GM12875 (cell line): Measurements from ENCODE around the gene PTPRD.

Experiments used
- H3K4me3 ChIP-seq: one replicate; pipeline ENCODE4 v1.5.1; 2011; ENCODE audit warnings: low read depth, low read length, control low read depth
- TF ChIP-seq, protein P1 (sequence below): IDR thresholded peaks from 2 replicates; pipeline ENCODE4 v1.5.1; 2011; ENCODE audit warnings: low read depth, mild to moderate bottlenecking, control low read depth, inconsistent platforms, low read length, moderate library complexity, borderline replicate concordance; ENCODE audit not compliant: insufficient read depth

Gene PTPRD

DNA sequence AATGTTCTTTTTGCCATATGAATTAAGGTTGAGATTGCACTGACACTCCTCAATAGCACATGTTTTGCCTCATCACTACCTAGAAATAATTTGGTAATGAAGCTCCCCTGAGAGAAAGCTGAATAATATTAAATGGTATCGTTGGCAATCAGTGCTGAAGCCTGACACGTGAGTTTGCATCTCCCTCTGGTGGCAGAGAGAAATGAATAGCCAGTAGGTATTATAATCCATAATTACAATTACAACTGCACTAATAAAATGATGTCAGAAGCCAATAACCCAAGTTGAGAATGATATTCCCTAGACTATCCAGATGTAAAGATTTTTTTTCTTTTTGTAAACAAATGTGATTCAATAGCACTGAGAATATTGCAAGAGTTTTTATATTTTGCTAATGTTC, 700.3 kb downstream of the PTPRD start:
- TF ChIP-seq, protein P1, sequence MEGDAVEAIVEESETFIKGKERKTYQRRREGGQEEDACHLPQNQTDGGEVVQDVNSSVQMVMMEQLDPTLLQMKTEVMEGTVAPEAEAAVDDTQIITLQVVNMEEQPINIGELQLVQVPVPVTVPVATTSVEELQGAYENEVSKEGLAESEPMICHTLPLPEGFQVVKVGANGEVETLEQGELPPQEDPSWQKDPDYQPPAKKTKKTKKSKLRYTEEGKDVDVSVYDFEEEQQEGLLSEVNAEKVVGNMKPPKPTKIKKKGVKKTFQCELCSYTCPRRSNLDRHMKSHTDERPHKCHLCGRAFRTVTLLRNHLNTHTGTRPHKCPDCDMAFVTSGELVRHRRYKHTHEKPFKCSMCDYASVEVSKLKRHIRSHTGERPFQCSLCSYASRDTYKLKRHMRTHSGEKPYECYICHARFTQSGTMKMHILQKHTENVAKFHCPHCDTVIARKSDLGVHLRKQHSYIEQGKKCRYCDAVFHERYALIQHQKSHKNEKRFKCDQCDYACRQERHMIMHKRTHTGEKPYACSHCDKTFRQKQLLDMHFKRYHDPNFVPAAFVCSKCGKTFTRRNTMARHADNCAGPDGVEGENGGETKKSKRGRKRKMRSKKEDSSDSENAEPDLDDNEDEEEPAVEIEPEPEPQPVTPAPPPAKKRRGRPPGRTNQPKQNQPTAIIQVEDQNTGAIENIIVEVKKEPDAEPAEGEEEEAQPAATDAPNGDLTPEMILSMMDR: no peak
- H3K4me3 ChIP-seq: no peak overlapping the region

DNA sequence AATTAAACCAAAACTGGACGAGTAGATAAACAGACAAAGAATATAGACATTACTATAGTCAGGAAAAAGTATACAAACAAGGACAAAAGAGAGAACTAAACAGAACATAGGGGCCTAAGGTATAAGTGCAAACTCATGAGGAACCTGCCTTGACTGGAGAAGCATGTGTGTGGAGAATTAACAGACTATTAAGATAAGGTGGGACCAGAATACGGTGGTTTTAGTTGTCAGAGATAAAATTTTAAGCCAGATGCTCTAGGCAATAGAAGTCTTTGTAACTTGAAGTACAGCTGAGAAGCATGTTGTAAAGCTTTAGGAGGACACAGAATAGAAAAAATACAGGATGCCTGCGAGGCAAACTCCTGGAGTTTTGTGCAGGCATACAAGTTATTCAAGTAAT, 707.1 kb downstream of the PTPRD start:
- H3K4me3 ChIP-seq: no peak overlapping the region
- TF ChIP-seq, protein P1: no peak

GRCh38 chr9:9904041-9904440, 708.8 kb downstream of the PTPRD start:
- TF ChIP-seq, protein P1: no peak
- H3K4me3 ChIP-seq: no peak overlapping the region

GRCh38 chr9:9901624-9902023, 711.2 kb downstream of the PTPRD start:
- TF ChIP-seq, protein P1: no peak
- H3K4me3 ChIP-seq: no peak overlapping the region

- TF ChIP-seq, protein P1: no peak
- no peak overlapping the region for H3K4me3 ChIP-seq
These were observed 719.0 kb downstream of the PTPRD start for GRCh38 chr9:9893837-9894236.

GRCh38 chr9:9892217-9892616, 720.6 kb downstream of the PTPRD start:
- TF ChIP-seq, protein P1: no peak

DNA sequence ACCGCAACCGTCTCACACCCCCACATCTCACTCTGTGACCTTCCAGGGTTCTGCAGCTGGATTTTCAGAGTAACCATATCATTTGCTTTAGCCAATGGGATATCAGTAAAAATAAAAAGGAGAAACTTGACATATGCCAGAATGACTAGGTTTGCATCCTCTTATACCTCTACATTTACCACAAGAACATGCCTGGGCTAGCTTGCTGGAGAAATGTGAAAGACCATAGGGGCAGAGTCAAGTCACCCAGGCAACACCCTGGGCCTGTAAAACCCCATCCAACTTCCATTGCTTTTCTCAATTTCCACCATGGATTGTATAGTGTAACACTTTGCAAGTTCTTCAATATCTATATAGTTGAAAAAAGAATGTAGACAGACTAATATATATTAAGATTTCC, 731.1 kb downstream of the PTPRD start:
- TF ChIP-seq, protein P1: no peak
- H3K4me3 ChIP-seq: no peak overlapping the region

More at GRCh38 chr9:9892217-9892616, 720.6 kb downstream of the PTPRD start:
- H3K4me3 ChIP-seq: no peak overlapping the region
